ENCODE results near the gene TEN1. TPM values are rescaled to one million over a fixed set of nuclear protein-coding genes. Genes with fewer than 3 reads are reported as not detected.

Gene TEN1
- total and polyA plus RNA-seq, 8 donors = 14.2 to 121 (median 37.1) TPM; not detected in 1

DNA sequence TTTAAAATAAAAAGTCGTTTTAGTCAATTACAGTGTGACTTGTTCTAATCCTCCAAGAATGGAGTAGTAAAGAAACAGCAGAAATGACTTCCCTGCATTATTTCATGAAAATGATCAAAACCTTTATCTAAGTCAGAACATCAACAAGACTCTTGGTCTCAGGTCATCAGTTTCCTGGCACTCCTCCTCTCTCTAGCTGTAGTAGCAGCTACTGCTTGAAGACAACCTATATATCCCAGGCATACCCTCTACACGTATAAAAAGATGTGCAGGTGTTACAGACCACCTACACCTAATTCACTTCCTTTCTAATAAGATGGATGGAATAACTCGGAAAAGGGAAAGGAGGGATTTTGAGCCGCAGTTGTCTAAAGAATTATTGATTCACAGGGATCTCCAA is 36.6 kb upstream of the TEN1 start:
- Histone ChIP-seq H3K4me1 (peaks cover 9 to 17% (median 13%) of the 10 kb centered on the region in 4 donors), H3K27ac (no peak overlapping the region), H3K36me3 (peaks cover 16 to 50% (median 42%) of the 10 kb centered on the region in 4 donors), H3K27me3 (no peaks in the 10 kb centered on the region), H3K4me3 (no peak overlapping the region), H3K9me3 (no peaks in the 10 kb centered on the region)
- TF ChIP-seq CTCF (IDR thresholded peaks at IDR 0.05) (no peak), POLR2A (IDR thresholded peaks at IDR 0.05) (no peak), POLR2AphosphoS5 (IDR thresholded peaks at IDR 0.05) (no peak), EP300 (IDR thresholded peaks at IDR 0.05) (no peak)
- no peak for DNase-seq
- intact Hi-C loops (cut with DNase I; ENCODE audit: low total_unique reads) = no loop called here
- 86 to 93% (median 89%) methylated on average over 4 of the region's 4 CpGs for WGBS, 5 donors

DNA sequence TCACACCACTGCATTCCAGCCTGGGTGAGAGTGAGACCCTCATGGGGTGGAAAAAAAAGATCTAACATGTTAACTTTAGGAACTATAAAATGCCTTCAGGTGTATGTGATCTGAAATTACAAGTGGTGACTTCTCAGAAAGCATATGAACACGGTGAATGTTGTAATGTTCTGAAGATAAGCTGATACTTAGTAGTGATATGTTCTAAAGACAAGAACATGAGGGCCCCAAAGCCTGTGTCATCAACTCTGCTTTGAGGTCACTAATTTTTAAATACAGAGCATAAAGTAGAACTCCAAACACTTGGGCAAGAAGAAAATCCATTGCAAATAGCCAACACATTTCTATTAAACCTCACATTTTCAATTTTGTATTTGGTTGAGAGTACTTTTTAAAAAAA is 35.5 kb upstream of the TEN1 start:
- TF ChIP-seq POLR2A (IDR thresholded peaks at IDR 0.05) (no peak), CTCF (IDR thresholded peaks at IDR 0.05) (no peak), POLR2AphosphoS5 (IDR thresholded peaks at IDR 0.05) (no peak), EP300 (IDR thresholded peaks at IDR 0.05) (no peak)
- intact Hi-C loops (cut with DNase I; ENCODE audit: low total_unique reads) = no loop called here
- no peak overlapping the region for H3K4me3 ChIP-seq
- no peaks in the 10 kb centered on the region for H3K27me3 ChIP-seq
- no peaks in the 10 kb centered on the region for H3K9me3 ChIP-seq
- DNase-seq = no peak
- H3K27ac ChIP-seq = no peak overlapping the region
- peaks cover 9 to 17% (median 13%) of the 10 kb centered on the region in 4 donors for H3K4me1 ChIP-seq
- WGBS, 5 donors = 38 to 84% (median 57%) methylated on average over 1 of the region's 1 CpG
- H3K36me3 ChIP-seq = peaks cover 26 to 60% (median 53%) of the 10 kb centered on the region in 4 donors

DNA sequence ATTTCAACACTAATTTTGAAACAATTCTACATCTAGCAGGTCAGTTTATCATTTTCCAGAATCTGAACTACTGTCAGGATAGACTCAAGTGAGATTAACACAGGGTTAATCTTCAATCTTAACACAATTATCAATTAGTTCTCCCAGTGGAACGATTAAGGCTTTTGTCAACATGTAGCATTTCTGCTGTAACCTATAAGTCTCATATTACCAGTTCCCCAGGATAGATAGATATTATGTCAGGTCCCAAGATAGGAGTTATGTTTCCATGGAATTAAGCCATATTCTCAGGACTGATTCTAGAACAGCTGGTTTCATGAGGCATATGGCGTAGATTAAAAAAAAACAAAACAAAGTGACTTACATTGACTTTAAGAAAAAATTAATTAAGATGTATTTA is 33.8 kb upstream of the TEN1 start:
- WGBS, 5 donors = 36 to 63% (median 50%) methylated on average over 2 of the region's 2 CpGs
- H3K4me3 ChIP-seq = no peak overlapping the region
- no peak for TF ChIP-seq POLR2A (IDR thresholded peaks at IDR 0.05)
- TF ChIP-seq POLR2AphosphoS5 (IDR thresholded peaks at IDR 0.05) = no peak
- no peak for TF ChIP-seq CTCF (IDR thresholded peaks at IDR 0.05)
- TF ChIP-seq EP300 (IDR thresholded peaks at IDR 0.05) = no peak
- DNase-seq = no peak
- peaks cover 6 to 12% (median 9%) of the 10 kb centered on the region in 4 donors for H3K4me1 ChIP-seq
- H3K27ac ChIP-seq = no peak overlapping the region
- intact Hi-C loops (cut with DNase I; ENCODE audit: low total_unique reads) = no loop called here
- H3K36me3 ChIP-seq = peaks cover 43 to 77% (median 70%) of the 10 kb centered on the region in 4 donors
- H3K27me3 ChIP-seq = no peaks in the 10 kb centered on the region
- H3K9me3 ChIP-seq = no peaks in the 10 kb centered on the region

GRCh38 chr17:75950421-75950820 is 28.6 kb upstream of the TEN1 start:
- intact Hi-C loops (cut with DNase I; ENCODE audit: low total_unique reads) = no loop called here
- Histone ChIP-seq H3K27ac (no peak overlapping the region), H3K36me3 (peaks cover 94 to 100% (median 100%) of the 10 kb centered on the region in 4 donors), H3K9me3 (no peaks in the 10 kb centered on the region), H3K4me3 (no peak overlapping the region), H3K4me1 (no peaks in the 10 kb centered on the region), H3K27me3 (no peaks in the 10 kb centered on the region)
- TF ChIP-seq EP300 (IDR thresholded peaks at IDR 0.05) = no peak
- no peak for TF ChIP-seq CTCF (IDR thresholded peaks at IDR 0.05)
- no peak for TF ChIP-seq POLR2AphosphoS5 (IDR thresholded peaks at IDR 0.05)
- no peak for TF ChIP-seq POLR2A (IDR thresholded peaks at IDR 0.05)
- 89 to 96% (median 91%) methylated on average over 6 of the region's 6 CpGs for WGBS, 5 donors
- DNase-seq = no peak

Measured in stomach (tissue), 9 donors.